Calu3 (cell line): ENCODE data around the gene ORC4. TPM values are rescaled to one million over a fixed set of nuclear protein-coding genes. Genes with fewer than 3 reads are reported as not detected.

Experiments
- BruUV-seq: library from RNA; stranded (reverse); fragments of 400-500 nt; replicated peaks from 2 replicates; lab custom pipeline; 2021; lab: Mats Ljungman, UMichigan
- CTCF ChIA-PET: fragments of 300-600 bp; sonication (Branson Sonifier 250); formaldehyde crosslinking; loops from one replicate; lab custom pipeline; 2022; ENCODE audit warnings: antibody characterized with exemption; lab: Charles Lee
- DNase-seq: peaks from one replicate; pipeline ENCODE4 v3.0.0; 2022
- H3K27ac Mint-ChIP-seq: one replicate; pipeline ENCODE4 v1.8.0; 2022; ENCODE audit warnings: mixed read lengths; ENCODE audit not compliant: unreplicated experiment
- H3K27me3 Mint-ChIP-seq: one replicate; pipeline ENCODE4 v1.8.0; 2022; ENCODE audit warnings: mixed read lengths; ENCODE audit not compliant: unreplicated experiment
- H3K36me3 Mint-ChIP-seq: one replicate; pipeline ENCODE4 v1.8.0; 2022; ENCODE audit warnings: mild to moderate bottlenecking, moderate library complexity, mixed read lengths; ENCODE audit not compliant: insufficient read depth, unreplicated experiment
- H3K4me1 Mint-ChIP-seq: one replicate; pipeline ENCODE4 v1.8.0; 2022; ENCODE audit warnings: mild to moderate bottlenecking, low read depth, mixed read lengths; ENCODE audit not compliant: unreplicated experiment
- H3K4me3 Mint-ChIP-seq: one replicate; pipeline ENCODE4 v1.8.0; 2022; ENCODE audit warnings: mild to moderate bottlenecking, low read depth, moderate library complexity, mixed read lengths; ENCODE audit not compliant: unreplicated experiment
- H3K9me3 Mint-ChIP-seq: one replicate; pipeline ENCODE4 v1.8.0; 2022; ENCODE audit warnings: low read depth, mixed read lengths; ENCODE audit not compliant: unreplicated experiment
- CTCF ChIP-seq: fragments of 200-600 bp; IDR thresholded peaks from one replicate; pipeline ENCODE4 v1.8.0; 2022; ENCODE audit warnings: antibody characterized with exemption; ENCODE audit not compliant: unreplicated experiment
- intact Hi-C: fragments of 100-400 bp; cut with micrococcal nuclease; formaldehyde crosslinking; loops from one replicate; pipeline ENCODE4 v1.10.0; 2022; ENCODE audit not compliant: unreplicated experiment
- total RNA-seq: library from RNA; stranded (reverse); gene quantifications from 2 replicates; pipeline ENCODE4 v1.2.3, GENCODE V29; 2022

Gene ORC4
- total RNA-seq, 1 experiment from 2014 or later, result 59.2 TPM

- H3K27ac Mint-ChIP-seq, result no peak overlapping the region
- BruUV-seq, result no TSS peak
- CTCF ChIA-PET, result no interaction called here
- H3K9me3 Mint-ChIP-seq, result peaks cover 6% of the 10 kb centered on the region
- DNase-seq, result no peak
- H3K4me3 Mint-ChIP-seq, result no peak overlapping the region
- no peaks in the 10 kb centered on the region for H3K27me3 Mint-ChIP-seq
- intact Hi-C loops, result no loop called here
- H3K36me3 Mint-ChIP-seq, result no peaks in the 10 kb centered on the region
- no peaks in the 10 kb centered on the region for H3K4me1 Mint-ChIP-seq
- no peak for TF ChIP-seq CTCF
These were observed 52.0 kb downstream of the ORC4 start for GRCh38 chr2:147968571-147968970.

GRCh38 chr2:147952118-147952517, 68.4 kb downstream of the ORC4 start:
- intact Hi-C loops, result no loop called here
- CTCF ChIA-PET, result no interaction called here
- no TSS peak for BruUV-seq
- Mint-ChIP-seq H3K9me3 (no peaks in the 10 kb centered on the region), H3K36me3 (no peaks in the 10 kb centered on the region), H3K4me3 (no peak overlapping the region), H3K4me1 (no peaks in the 10 kb centered on the region), H3K27ac (no peak overlapping the region), H3K27me3 (no peaks in the 10 kb centered on the region)
- TF ChIP-seq CTCF, result no peak
- DNase-seq, result no peak

- intact Hi-C loops, result no loop called here
- CTCF ChIA-PET, result no interaction called here
- TF ChIP-seq CTCF, result no peak
- no peak overlapping the region for H3K27ac Mint-ChIP-seq
- DNase-seq, result no peak
- H3K27me3 Mint-ChIP-seq, result no peaks in the 10 kb centered on the region
- H3K4me1 Mint-ChIP-seq, result no peaks in the 10 kb centered on the region
- no peaks in the 10 kb centered on the region for H3K9me3 Mint-ChIP-seq
- BruUV-seq, result no TSS peak
- H3K36me3 Mint-ChIP-seq, result no peaks in the 10 kb centered on the region
- H3K4me3 Mint-ChIP-seq, result no peak overlapping the region
These were observed 74.9 kb downstream of the ORC4 start for GRCh38 chr2:147945660-147946059.

GRCh38 chr2:147939313-147939712, 81.2 kb downstream of the ORC4 start:
- H3K36me3 Mint-ChIP-seq, result peaks cover 5% of the 10 kb centered on the region
- intact Hi-C loops, result loop anchor here (5.0 kb wide), 1 partner anchor 263 kb away; no protein-coding TSS in a partner anchor
- CTCF ChIA-PET, result no interaction called here
- no peak overlapping the region for H3K4me3 Mint-ChIP-seq
- no peak for TF ChIP-seq CTCF
- no peak overlapping the region for H3K27ac Mint-ChIP-seq
- H3K4me1 Mint-ChIP-seq, result no peaks in the 10 kb centered on the region
- H3K27me3 Mint-ChIP-seq, result no peaks in the 10 kb centered on the region
- no peaks in the 10 kb centered on the region for H3K9me3 Mint-ChIP-seq
- DNase-seq, result no peak
- no TSS peak for BruUV-seq
